NOMO-1 treated with dmso at 0.1 percent for 144 hours (cell line): ENCODE results near the gene EZH1.

Experiments
- DNase-seq: peaks from one replicate; lab custom pipeline; 2025; ENCODE audit not compliant: unreplicated experiment; lab: John Stamatoyannopoulos, UW

EZH1 gene

GRCh38 chr17:42723636-42724035, 21.2 kb downstream of the EZH1 start:
- DNase-seq: no peak

- DNase-seq: no peak
Observed at GRCh38 chr17:42720996-42721583, 23.8 kb downstream of the EZH1 start.

- no peak for DNase-seq
Observed at GRCh38 chr17:42709561-42709960, 35.3 kb downstream of the EZH1 start.

- no peak for DNase-seq
Observed at GRCh38 chr17:42708588-42708987, 36.3 kb downstream of the EZH1 start.

- DNase-seq: no peak
Observed at GRCh38 chr17:42706732-42707131, 38.1 kb downstream of the EZH1 start.

- DNase-seq: no peak
Observed at GRCh38 chr17:42704837-42705494, 39.9 kb downstream of the EZH1 start.

GRCh38 chr17:42704490-42704836, 40.4 kb downstream of the EZH1 start:
- DNase-seq: no peak

- no peak for DNase-seq
Observed at GRCh38 chr17:42702446-42702845, 42.4 kb downstream of the EZH1 start.

GRCh38 chr17:42700586-42701289, 44.1 kb downstream of the EZH1 start:
- DNase-seq: no peak

GRCh38 chr17:42699415-42699740, 45.5 kb downstream of the EZH1 start:
- no peak for DNase-seq

GRCh38 chr17:42698736-42699414, 46.0 kb downstream of the EZH1 start:
- no peak for DNase-seq

GRCh38 chr17:42697108-42697811, 47.6 kb downstream of the EZH1 start:
- no peak for DNase-seq

GRCh38 chr17:42695500-42695899, 49.3 kb downstream of the EZH1 start:
- DNase-seq: no peak

GRCh38 chr17:42694524-42694923, 50.3 kb downstream of the EZH1 start:
- DNase-seq: no peak

- no peak for DNase-seq
Observed at GRCh38 chr17:42692489-42692888, 52.4 kb downstream of the EZH1 start.

- DNase-seq: no peak
Observed at GRCh38 chr17:42691021-42691545, 53.8 kb downstream of the EZH1 start.

- DNase-seq: no peak
Observed at GRCh38 chr17:42690596-42690995, 54.2 kb downstream of the EZH1 start.

GRCh38 chr17:42687707-42688320, 57.0 kb downstream of the EZH1 start:
- DNase-seq: no peak

- DNase-seq: no peak
Observed at GRCh38 chr17:42686520-42687128, 58.2 kb downstream of the EZH1 start.

- no peak for DNase-seq
Observed at GRCh38 chr17:42685831-42686230, 59.0 kb downstream of the EZH1 start.
